ENCODE results near the gene SMIM31.

DNA sequence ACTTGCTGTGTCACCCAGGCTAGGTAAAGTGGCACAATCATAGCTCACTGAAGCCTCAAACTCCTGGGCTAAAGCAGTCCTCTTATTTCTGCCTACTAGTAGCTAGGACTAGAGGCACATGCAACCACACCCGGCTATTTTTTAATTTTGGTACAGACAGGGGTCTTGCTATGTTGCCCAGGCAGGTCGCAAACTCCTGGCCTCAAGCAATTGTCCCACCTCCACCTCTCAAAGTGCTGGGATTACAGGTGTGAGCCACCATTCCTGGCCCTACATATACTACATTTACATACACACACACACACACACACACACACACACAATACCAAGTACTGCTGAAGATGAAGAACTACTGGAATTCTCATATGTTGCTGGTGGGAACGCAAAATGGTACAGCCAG, 26.9 kb downstream of the SMIM31 start:
- TF ChIP-seq, protein P1, sequence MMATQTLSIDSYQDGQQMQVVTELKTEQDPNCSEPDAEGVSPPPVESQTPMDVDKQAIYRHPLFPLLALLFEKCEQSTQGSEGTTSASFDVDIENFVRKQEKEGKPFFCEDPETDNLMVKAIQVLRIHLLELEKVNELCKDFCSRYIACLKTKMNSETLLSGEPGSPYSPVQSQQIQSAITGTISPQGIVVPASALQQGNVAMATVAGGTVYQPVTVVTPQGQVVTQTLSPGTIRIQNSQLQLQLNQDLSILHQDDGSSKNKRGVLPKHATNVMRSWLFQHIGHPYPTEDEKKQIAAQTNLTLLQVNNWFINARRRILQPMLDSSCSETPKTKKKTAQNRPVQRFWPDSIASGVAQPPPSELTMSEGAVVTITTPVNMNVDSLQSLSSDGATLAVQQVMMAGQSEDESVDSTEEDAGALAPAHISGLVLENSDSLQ (IDR thresholded peaks at IDR 0.05) = no peak
- TF ChIP-seq FOXK2 (IDR thresholded peaks at IDR 0.05) = no peak
- no peak for TF ChIP-seq TARDBP (IDR thresholded peaks at IDR 0.05)
- no peak for TF ChIP-seq SUZ12 (IDR thresholded peaks at IDR 0.05)
- TF ChIP-seq CTBP1 (IDR thresholded peaks at IDR 0.05; ENCODE audit: borderline replicate concordance) = no peak
- no peak for TF ChIP-seq SP1 (IDR thresholded peaks at IDR 0.05)
- no peak for TF ChIP-seq L3MBTL2 (conservative IDR thresholded peaks at IDR 0.05)
- TF ChIP-seq FOXM1 (IDR thresholded peaks at IDR 0.05; ENCODE audit: borderline replicate concordance) = no peak
- TF ChIP-seq BHLHE40 (IDR thresholded peaks at IDR 0.05; ENCODE audit: borderline replicate concordance) = no peak
- TF ChIP-seq NFRKB (IDR thresholded peaks at IDR 0.05) = no peak
- no peak for TF ChIP-seq LEF1 (IDR thresholded peaks at IDR 0.05; ENCODE audit: borderline replicate concordance)
- TF ChIP-seq ELF4 (IDR thresholded peaks at IDR 0.05) = no peak

All from HEK293T (cell line).